HCT116 (cell line): Measurements from ENCODE around the gene ACOT11. TPM values are rescaled to one million over a fixed set of nuclear protein-coding genes. Genes with fewer than 3 reads are reported as not detected.

Experiments
- ATAC-seq: fragments of 200-7000 bp; cut with Tn5 transposase; 2 replicates; pipeline ENCODE4 v1.9.1; 2020; ENCODE audit warnings: mild to moderate bottlenecking, moderate library complexity
- BruUV-seq: library from RNA; stranded (reverse); fragments of 400-500 nt; replicated peaks from 2 replicates; lab custom pipeline; 2021; lab: Mats Ljungman, UMichigan
- CTCF ChIA-PET: fragments of 300-600 bp; sonication (Branson Sonifier 250); formaldehyde crosslinking; loops from one replicate; lab custom pipeline; 2021; ENCODE audit warnings: antibody characterized with exemption; lab: Charles Lee
- POLR2A ChIA-PET: fragments of 300-600, 350-600 bp; sonication (Branson Sonifier 250); formaldehyde crosslinking; loops from one replicate; lab custom pipeline; 2021; ENCODE audit warnings: antibody characterized with exemption; lab: Charles Lee
- RAD21 ChIA-PET, 2 experiments: fragments of 300-600 bp; sonication (Branson Sonifier 250); formaldehyde crosslinking; loops; one replicate each; lab custom pipeline; 2023; ENCODE audit warnings: low total read pairs in 2 of 2; ENCODE audit not compliant: uncharacterized antibody in 2 of 2, unreplicated experiment in 2 of 2, low non-redundant PET in 1 of 2; lab: Charles Lee
- DNase-seq: peaks from one replicate; pipeline ENCODE4 v3.0.0-alpha.2; 2010; ENCODE audit warnings: low read depth, low spot score
- H2AFZ ChIP-seq: fragments of 200-600 bp; shearing (Covaris generic), sonication (generic); 2 replicates; pipeline ENCODE4 v1.6.1; 2017; ENCODE audit warnings: low read depth, mixed run types, mixed read lengths, antibody characterized with exemption, low read length; ENCODE audit not compliant: poor library complexity, severe bottlenecking
- H3K27ac ChIP-seq: 2 replicates; pipeline ENCODE4 v1.5.1; 2012; ENCODE audit warnings: low read depth, low read length
- H3K27me3 ChIP-seq: fragments of 200-600 bp; sonication (generic); 2 replicates; pipeline ENCODE4 v1.6.1; 2016; ENCODE audit warnings: mixed run types, low read length, mixed read lengths; ENCODE audit not compliant: insufficient read depth
- H3K36me3 ChIP-seq, 2 experiments: fragments of 200-500 bp in 1 of 2; fragments of 200-600 bp in 1 of 2; sonication (Bioruptor generic) in 1 of 2; sonication (generic) in 1 of 2; 2 replicates each; pipeline versions ENCODE4 v1.5.1 to v1.6.1; 2014 to 2016; ENCODE audit warnings: low read length in 2 of 2, inconsistent platforms in 1 of 2, mixed read lengths in 1 of 2, mixed run types in 1 of 2; ENCODE audit not compliant: insufficient read depth in 2 of 2, control insufficient read depth in 1 of 2
- H3K4me1 ChIP-seq, 2 experiments: fragments of 200-600 bp in 1 of 2; sonication (generic) in 1 of 2; 2 replicates each; pipeline versions ENCODE4 v1.5.1 to v1.6.1; 2012 to 2017; ENCODE audit warnings: low read length in 2 of 2, inconsistent platforms in 1 of 2, mild to moderate bottlenecking in 1 of 2, mixed read lengths in 1 of 2, mixed run types in 1 of 2, moderate library complexity in 1 of 2; ENCODE audit not compliant: insufficient read depth in 2 of 2, control insufficient read depth in 1 of 2
- H3K4me2 ChIP-seq: fragments of 200-600 bp; sonication (generic); 2 replicates; pipeline ENCODE4 v1.6.1; 2017; ENCODE audit warnings: mixed run types, low read length, mixed read lengths
- H3K4me3 ChIP-seq, 2 experiments: fragments of 200-600 bp in 1 of 2; sonication (generic) in 1 of 2; replicated peaks in 1 of 2; 2 replicates each; pipeline ENCODE4 v1.5.1; 2011 to 2016; ENCODE audit warnings: low read length in 2 of 2, control low read depth in 1 of 2, low read depth in 1 of 2, mild to moderate bottlenecking in 1 of 2, mixed read lengths in 1 of 2, mixed run types in 1 of 2
- H3K79me2 ChIP-seq: fragments of 200-600 bp; sonication (generic); 2 replicates; pipeline ENCODE4 v1.6.1; 2017; ENCODE audit warnings: mild to moderate bottlenecking, mixed run types, low read length, moderate library complexity, mixed read lengths; ENCODE audit not compliant: insufficient read depth
- H3K9ac ChIP-seq: fragments of 200-600 bp; sonication (generic); 2 replicates; pipeline ENCODE4 v1.6.1; 2016; ENCODE audit warnings: low read length, mixed read lengths
- H3K9me2 ChIP-seq: fragments of 200-600 bp; sonication (generic), shearing (Covaris generic); 2 replicates; pipeline ENCODE4 v1.6.1; 2017; ENCODE audit warnings: mixed run types, mild to moderate bottlenecking, moderate library complexity; ENCODE audit not compliant: insufficient read depth
- H3K9me3 ChIP-seq, 2 experiments: fragments of 200-500 bp in 1 of 2; fragments of 200-600 bp in 1 of 2; sonication (Bioruptor generic) in 1 of 2; sonication (generic) in 1 of 2; 2 replicates each; pipeline ENCODE4 v1.6.1; 2014 to 2017; ENCODE audit warnings: low read length in 2 of 2, mixed read lengths in 2 of 2, inconsistent platforms in 1 of 2, low read depth in 1 of 2, mild to moderate bottlenecking in 1 of 2, mixed run types in 1 of 2, moderate library complexity in 1 of 2; ENCODE audit not compliant: control insufficient read depth in 1 of 2, insufficient read depth in 1 of 2
- H4K20me1 ChIP-seq: fragments of 200-600 bp; sonication (generic), shearing (Covaris generic); 2 replicates; pipeline ENCODE4 v1.6.1; 2017; ENCODE audit warnings: mixed run types, mild to moderate bottlenecking, moderate library complexity; ENCODE audit not compliant: insufficient read depth
- CEBPB ChIP-seq: IDR thresholded peaks from 2 replicates; pipeline ENCODE4 v1.6.1; 2012; ENCODE audit warnings: low read depth
- EGR1 ChIP-seq: IDR thresholded peaks from 2 replicates; pipeline ENCODE4 v1.6.1; 2012; ENCODE audit warnings: low read depth
- EZH2 ChIP-seq: fragments of 200-600 bp; sonication (generic); IDR thresholded peaks from 2 replicates; pipeline ENCODE4 v1.6.1; 2017; ENCODE audit warnings: antibody characterized with exemption, mixed run types
- FOSL1 ChIP-seq: IDR thresholded peaks from 2 replicates; pipeline ENCODE4 v1.6.1; 2012; ENCODE audit warnings: low read depth
- POLR2AphosphoS5 ChIP-seq: IDR thresholded peaks from 2 replicates; pipeline ENCODE4 v1.6.1; 2011; ENCODE audit warnings: mild to moderate bottlenecking, low read depth, low read length, moderate library complexity
- SIN3A ChIP-seq: IDR thresholded peaks from 2 replicates; pipeline ENCODE4 v1.6.1; 2012; ENCODE audit warnings: low read depth
- SRF ChIP-seq: IDR thresholded peaks from 2 replicates; pipeline ENCODE4 v1.6.1; 2012; ENCODE audit warnings: low read depth
- TCF7L2 ChIP-seq: IDR thresholded peaks from 2 replicates; pipeline ENCODE4 v1.7.0; 2011; ENCODE audit warnings: borderline replicate concordance, inconsistent platforms; ENCODE audit not compliant: insufficient read depth, insufficient read length; ENCODE audit errors: extremely low read depth
- ZFX ChIP-seq: fragments of 450-650 bp; IDR thresholded peaks from 2 replicates; pipeline ENCODE4 v1.6.1; 2017
- ZNF274 ChIP-seq: fragments of 200-500 bp; sonication (Bioruptor generic); IDR thresholded peaks from 2 replicates; pipeline ENCODE4 v1.6.1; 2014; ENCODE audit warnings: mild to moderate bottlenecking, low read depth, low read length, inconsistent platforms
- intact Hi-C: fragments of 100-400 bp; cut with micrococcal nuclease; formaldehyde crosslinking; loops from 2 replicates; pipeline ENCODE4 v1.10.0; 2022
- total RNA-seq: library from RNA; stranded (reverse); gene quantifications from one replicate; pipeline ENCODE4 v1.2.1, GENCODE V29; 2021; ENCODE audit not compliant: unreplicated experiment
- TF ChIP-seq, protein P1 (sequence below), 3 experiments: fragments of 200-600 bp in 1 of 3; sonication (generic) in 1 of 3; IDR thresholded peaks in 2 of 3; conservative IDR thresholded peaks in 1 of 3; 2 replicates each; pipeline ENCODE4 v1.5.1; 2012 to 2017; ENCODE audit warnings: low read depth in 2 of 3, low read length in 2 of 3, antibody characterized with exemption in 1 of 3, borderline replicate concordance in 1 of 3, control low read depth in 1 of 3, mild to moderate bottlenecking in 1 of 3, mixed read lengths in 1 of 3, mixed run types in 1 of 3, moderate library complexity in 1 of 3; ENCODE audit not compliant: insufficient read depth in 1 of 3
- TF ChIP-seq, protein P2 (sequence below): IDR thresholded peaks from 2 replicates; pipeline ENCODE4 v1.6.1; 2011; ENCODE audit warnings: mild to moderate bottlenecking, low read length, moderate library complexity; ENCODE audit not compliant: insufficient replicate concordance; ENCODE audit errors: extremely low read depth
- TF ChIP-seq, protein P3 (sequence below): IDR thresholded peaks from 2 replicates; pipeline ENCODE4 v1.6.1; 2012

Gene ACOT11
- total RNA-seq, 1 experiment from 2014 or later, result 31.1 TPM

DNA sequence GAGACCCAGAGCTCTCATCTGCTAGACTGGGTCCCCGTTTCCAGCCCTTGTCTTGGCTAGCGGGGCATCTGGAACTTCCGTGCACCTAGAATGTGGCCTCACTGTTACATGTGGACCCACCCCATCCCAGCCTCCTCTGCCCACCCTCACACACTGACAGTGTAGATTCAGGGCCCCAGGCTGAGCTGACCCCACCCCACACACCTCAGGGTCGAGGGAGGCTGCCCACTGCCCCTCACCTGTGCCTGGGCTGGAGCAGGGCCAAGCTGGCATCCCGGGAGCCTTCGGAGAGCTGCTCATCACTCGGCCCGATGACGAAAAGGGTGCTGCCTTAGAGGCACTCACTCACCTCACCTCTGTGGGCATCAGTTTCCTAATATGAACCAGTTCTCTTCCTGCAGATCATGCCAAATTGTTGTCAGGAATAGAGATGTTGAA lies 11.1 kb downstream of the ACOT11 start:
- Histone ChIP-seq H3K9me3 (0 out of 4 replicates have a peak, but pooled peaks cover 0 to 3% of the 10 kb centered on the region in 2 experiments), H3K27ac (no peak overlapping the region), H4K20me1 (no peaks in the 10 kb centered on the region), H3K79me2 (no peaks in the 10 kb centered on the region), H3K4me3 (no peak overlapping the region), H3K36me3 (no peaks in the 10 kb centered on the region), H2AFZ (no peak overlapping the region), H3K4me1 (peaks cover 11 to 12% of the 10 kb centered on the region in 2 experiments; a peak in 3 of 4 replicates), H3K27me3 (no peaks in the 10 kb centered on the region), H3K9me2 (no peaks in the 10 kb centered on the region), H3K9ac (no peak overlapping the region), H3K4me2 (no peak overlapping the region)
- ChIA-PET RAD21 (no interaction called here), CTCF (no interaction called here), POLR2A (interaction anchor here (1.0 kb wide), 1 partner anchor 17 kb away, joined by 3 read pairs; no protein-coding TSS in a partner anchor)
- no peak for DNase-seq
- BruUV-seq, result no TSS peak
- intact Hi-C loops, result no loop called here
- no peak for ATAC-seq
- TF ChIP-seq EGR1 (no peak), FOSL1 (no peak), SIN3A (no peak), ZNF274 (no peak), EZH2 (no peak)
- TF ChIP-seq, protein P1, sequence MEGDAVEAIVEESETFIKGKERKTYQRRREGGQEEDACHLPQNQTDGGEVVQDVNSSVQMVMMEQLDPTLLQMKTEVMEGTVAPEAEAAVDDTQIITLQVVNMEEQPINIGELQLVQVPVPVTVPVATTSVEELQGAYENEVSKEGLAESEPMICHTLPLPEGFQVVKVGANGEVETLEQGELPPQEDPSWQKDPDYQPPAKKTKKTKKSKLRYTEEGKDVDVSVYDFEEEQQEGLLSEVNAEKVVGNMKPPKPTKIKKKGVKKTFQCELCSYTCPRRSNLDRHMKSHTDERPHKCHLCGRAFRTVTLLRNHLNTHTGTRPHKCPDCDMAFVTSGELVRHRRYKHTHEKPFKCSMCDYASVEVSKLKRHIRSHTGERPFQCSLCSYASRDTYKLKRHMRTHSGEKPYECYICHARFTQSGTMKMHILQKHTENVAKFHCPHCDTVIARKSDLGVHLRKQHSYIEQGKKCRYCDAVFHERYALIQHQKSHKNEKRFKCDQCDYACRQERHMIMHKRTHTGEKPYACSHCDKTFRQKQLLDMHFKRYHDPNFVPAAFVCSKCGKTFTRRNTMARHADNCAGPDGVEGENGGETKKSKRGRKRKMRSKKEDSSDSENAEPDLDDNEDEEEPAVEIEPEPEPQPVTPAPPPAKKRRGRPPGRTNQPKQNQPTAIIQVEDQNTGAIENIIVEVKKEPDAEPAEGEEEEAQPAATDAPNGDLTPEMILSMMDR (IDR thresholded peaks at IDR 0.05 in 2 of 3, conservative IDR thresholded peaks at IDR 0.05 in 1 of 3; ENCODE audit: borderline replicate concordance in 1 of 3, insufficient read depth in 1 of 3, low read depth in 2 of 3, low read length in 2 of 3), result no peak

DNA sequence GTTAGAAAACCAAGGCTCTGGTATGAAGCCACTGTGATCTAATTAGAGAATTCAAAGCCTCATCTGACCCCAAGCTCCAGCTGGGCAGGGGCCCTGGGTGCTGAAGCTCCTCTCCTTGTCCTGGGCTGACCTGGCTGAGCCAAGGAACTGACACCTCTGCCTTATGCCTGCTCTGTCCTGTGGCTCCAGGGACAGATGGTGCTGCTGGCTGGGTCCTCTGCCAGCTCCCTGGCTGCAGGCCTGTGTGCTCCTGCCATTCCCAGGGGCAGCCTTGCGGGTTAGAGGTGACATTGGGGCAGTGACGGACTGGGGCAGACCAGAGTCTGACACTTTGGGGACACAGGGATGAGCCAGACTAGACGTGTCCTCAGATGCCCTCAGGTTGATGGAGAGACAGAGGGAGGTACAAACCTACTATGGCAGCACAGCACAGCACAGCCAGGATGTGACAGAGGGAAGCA lies 11.8 kb downstream of the ACOT11 start:
- Histone ChIP-seq H3K4me2 (no peak overlapping the region), H3K36me3 (no peaks in the 10 kb centered on the region), H3K9me3 (0 out of 4 replicates have a peak, but pooled peaks cover 0 to 3% of the 10 kb centered on the region in 2 experiments), H3K9me2 (no peaks in the 10 kb centered on the region), H3K4me3 (no peak overlapping the region), H3K9ac (no peak overlapping the region), H3K79me2 (no peaks in the 10 kb centered on the region), H3K27ac (no peak overlapping the region), H2AFZ (no peak overlapping the region), H3K27me3 (no peaks in the 10 kb centered on the region), H3K4me1 (peaks cover 12 to 18% of the 10 kb centered on the region in 2 experiments), H4K20me1 (no peaks in the 10 kb centered on the region)
- ATAC-seq (no peak), DNase-seq (no peak)
- RAD21 ChIA-PET, result no interaction called here
- POLR2A ChIA-PET, result no interaction called here
- CTCF ChIA-PET, result no interaction called here
- no TSS peak for BruUV-seq
- intact Hi-C loops, result no loop called here
- TF ChIP-seq ZFX, result no peak
- TF ChIP-seq, protein P1 (IDR thresholded peaks at IDR 0.05 in 2 of 3, conservative IDR thresholded peaks at IDR 0.05 in 1 of 3; ENCODE audit: borderline replicate concordance in 1 of 3, insufficient read depth in 1 of 3, low read depth in 2 of 3, low read length in 2 of 3), result no peak
- TF ChIP-seq, protein P2, sequence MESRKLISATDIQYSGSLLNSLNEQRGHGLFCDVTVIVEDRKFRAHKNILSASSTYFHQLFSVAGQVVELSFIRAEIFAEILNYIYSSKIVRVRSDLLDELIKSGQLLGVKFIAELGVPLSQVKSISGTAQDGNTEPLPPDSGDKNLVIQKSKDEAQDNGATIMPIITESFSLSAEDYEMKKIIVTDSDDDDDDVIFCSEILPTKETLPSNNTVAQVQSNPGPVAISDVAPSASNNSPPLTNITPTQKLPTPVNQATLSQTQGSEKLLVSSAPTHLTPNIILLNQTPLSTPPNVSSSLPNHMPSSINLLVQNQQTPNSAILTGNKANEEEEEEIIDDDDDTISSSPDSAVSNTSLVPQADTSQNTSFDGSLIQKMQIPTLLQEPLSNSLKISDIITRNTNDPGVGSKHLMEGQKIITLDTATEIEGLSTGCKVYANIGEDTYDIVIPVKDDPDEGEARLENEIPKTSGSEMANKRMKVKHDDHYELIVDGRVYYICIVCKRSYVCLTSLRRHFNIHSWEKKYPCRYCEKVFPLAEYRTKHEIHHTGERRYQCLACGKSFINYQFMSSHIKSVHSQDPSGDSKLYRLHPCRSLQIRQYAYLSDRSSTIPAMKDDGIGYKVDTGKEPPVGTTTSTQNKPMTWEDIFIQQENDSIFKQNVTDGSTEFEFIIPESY, result no peak
- TF ChIP-seq CEBPB, result no peak
- TF ChIP-seq, protein P3, sequence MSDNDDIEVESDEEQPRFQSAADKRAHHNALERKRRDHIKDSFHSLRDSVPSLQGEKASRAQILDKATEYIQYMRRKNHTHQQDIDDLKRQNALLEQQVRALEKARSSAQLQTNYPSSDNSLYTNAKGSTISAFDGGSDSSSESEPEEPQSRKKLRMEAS, result no peak
- no peak for TF ChIP-seq POLR2AphosphoS5
- TF ChIP-seq SRF, result no peak
- TF ChIP-seq TCF7L2, result no peak
- TF ChIP-seq EGR1, result no peak
